DND-41 (cell line): ENCODE data around the gene CLSTN2.

Source experiments
- ATAC-seq: fragments of 200-7000 bp; cut with Tn5 transposase; 3 replicates; pipeline ENCODE4 v1.9.1; 2021; ENCODE audit warnings: low read depth; ENCODE audit not compliant: insufficient read depth
- DNase-seq: peaks from one replicate; pipeline ENCODE4 v3.0.0-alpha.2; 2020
- H2AFZ ChIP-seq: 2 replicates; pipeline ENCODE4 v1.6.0; 2012; ENCODE audit warnings: low read depth, low read length
- H3K27ac ChIP-seq: 2 replicates; pipeline ENCODE4 v1.5.1; 2012; ENCODE audit warnings: low read length, inconsistent platforms
- H3K27me3 ChIP-seq: fragments of 200-600 bp; sonication (generic); 2 replicates; pipeline ENCODE4 v1.6.0; 2012; ENCODE audit warnings: low read length, mild to moderate bottlenecking, inconsistent platforms; ENCODE audit not compliant: insufficient read depth, poor library complexity
- H3K36me3 ChIP-seq: 2 replicates; pipeline ENCODE4 v1.5.1; 2012; ENCODE audit warnings: low read length, inconsistent platforms; ENCODE audit not compliant: insufficient read depth
- H3K4me1 ChIP-seq: 2 replicates; pipeline ENCODE4 v1.5.1; 2012; ENCODE audit warnings: mild to moderate bottlenecking, low read length; ENCODE audit not compliant: insufficient read depth
- H3K4me2 ChIP-seq: 2 replicates; pipeline ENCODE4 v1.6.0; 2012; ENCODE audit warnings: mild to moderate bottlenecking, moderate library complexity, low read length, inconsistent platforms; ENCODE audit not compliant: insufficient read depth
- H3K4me3 ChIP-seq, 2 experiments: fragments of 200-600 bp in 1 of 2; shearing (Covaris generic) in 1 of 2; 2 replicates each; pipeline ENCODE4 v1.5.1; 2012 to 2016; ENCODE audit warnings: inconsistent platforms in 2 of 2, low read length in 2 of 2, mild to moderate bottlenecking in 2 of 2, low read depth in 1 of 2, moderate library complexity in 1 of 2
- H3K79me2 ChIP-seq: 2 replicates; pipeline ENCODE4 v1.6.0; 2012; ENCODE audit warnings: low read length, inconsistent platforms; ENCODE audit not compliant: insufficient read depth
- H3K9ac ChIP-seq: 2 replicates; pipeline ENCODE4 v1.6.0; 2012; ENCODE audit warnings: low read depth, mild to moderate bottlenecking, inconsistent platforms, low read length, moderate library complexity
- H3K9me3 ChIP-seq: 2 replicates; pipeline ENCODE4 v1.5.1; 2012; ENCODE audit warnings: low read length, moderate library complexity, mild to moderate bottlenecking, inconsistent platforms; ENCODE audit not compliant: insufficient read depth, severe bottlenecking
- H4K20me1 ChIP-seq: 2 replicates; pipeline ENCODE4 v1.6.0; 2012; ENCODE audit warnings: low read length; ENCODE audit not compliant: insufficient read depth
- EZH2 ChIP-seq: IDR thresholded peaks from 3 replicates; pipeline ENCODE4 v1.6.1; 2012; ENCODE audit warnings: borderline replicate concordance, low read depth, mild to moderate bottlenecking, moderate library complexity, low read length, inconsistent platforms; ENCODE audit not compliant: severe bottlenecking
- TF ChIP-seq, protein P1 (sequence below): IDR thresholded peaks from 2 replicates; pipeline ENCODE4 v1.5.1; 2012; ENCODE audit warnings: borderline replicate concordance, low read length, moderate library complexity, mild to moderate bottlenecking; ENCODE audit not compliant: poor library complexity, severe bottlenecking; ENCODE audit errors: extremely low read depth

The CLSTN2 gene

DNA sequence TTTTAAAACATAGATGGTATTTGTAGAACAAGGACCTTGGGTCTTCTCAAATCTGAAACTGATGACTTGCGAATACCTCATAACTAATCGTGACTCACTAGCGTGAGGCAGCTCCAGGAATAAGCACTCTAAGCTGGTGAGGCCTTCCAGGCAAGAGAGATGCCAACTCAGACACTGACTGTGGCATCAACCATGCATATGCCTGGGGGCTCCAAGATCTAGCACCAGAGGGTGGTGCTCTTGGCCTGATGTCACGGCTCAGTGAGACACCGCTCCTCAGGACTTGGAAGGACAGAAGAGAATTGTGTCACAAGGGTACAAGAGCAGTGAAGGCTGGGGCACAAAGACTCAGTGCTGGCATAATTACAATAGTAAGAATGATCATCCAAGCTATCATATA, 617.9 kb downstream of the CLSTN2 start:
- no peak overlapping the region for H3K27ac ChIP-seq
- DNase-seq (no peak), ATAC-seq (no peak)
- H4K20me1 ChIP-seq: no peaks in the 10 kb centered on the region
- no peaks in the 10 kb centered on the region for H3K79me2 ChIP-seq
- H2AFZ ChIP-seq: no peak overlapping the region
- H3K36me3 ChIP-seq: no peaks in the 10 kb centered on the region
- H3K27me3 ChIP-seq: peaks cover 12% of the 10 kb centered on the region
- TF ChIP-seq EZH2: no peak
- TF ChIP-seq, protein P1, sequence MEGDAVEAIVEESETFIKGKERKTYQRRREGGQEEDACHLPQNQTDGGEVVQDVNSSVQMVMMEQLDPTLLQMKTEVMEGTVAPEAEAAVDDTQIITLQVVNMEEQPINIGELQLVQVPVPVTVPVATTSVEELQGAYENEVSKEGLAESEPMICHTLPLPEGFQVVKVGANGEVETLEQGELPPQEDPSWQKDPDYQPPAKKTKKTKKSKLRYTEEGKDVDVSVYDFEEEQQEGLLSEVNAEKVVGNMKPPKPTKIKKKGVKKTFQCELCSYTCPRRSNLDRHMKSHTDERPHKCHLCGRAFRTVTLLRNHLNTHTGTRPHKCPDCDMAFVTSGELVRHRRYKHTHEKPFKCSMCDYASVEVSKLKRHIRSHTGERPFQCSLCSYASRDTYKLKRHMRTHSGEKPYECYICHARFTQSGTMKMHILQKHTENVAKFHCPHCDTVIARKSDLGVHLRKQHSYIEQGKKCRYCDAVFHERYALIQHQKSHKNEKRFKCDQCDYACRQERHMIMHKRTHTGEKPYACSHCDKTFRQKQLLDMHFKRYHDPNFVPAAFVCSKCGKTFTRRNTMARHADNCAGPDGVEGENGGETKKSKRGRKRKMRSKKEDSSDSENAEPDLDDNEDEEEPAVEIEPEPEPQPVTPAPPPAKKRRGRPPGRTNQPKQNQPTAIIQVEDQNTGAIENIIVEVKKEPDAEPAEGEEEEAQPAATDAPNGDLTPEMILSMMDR: no peak
- no peaks in the 10 kb centered on the region for H3K4me1 ChIP-seq
- H3K9me3 ChIP-seq: no peaks in the 10 kb centered on the region
- H3K4me3 ChIP-seq: no peak overlapping the region
- no peak overlapping the region for H3K9ac ChIP-seq
- H3K4me2 ChIP-seq: no peak overlapping the region

DNA sequence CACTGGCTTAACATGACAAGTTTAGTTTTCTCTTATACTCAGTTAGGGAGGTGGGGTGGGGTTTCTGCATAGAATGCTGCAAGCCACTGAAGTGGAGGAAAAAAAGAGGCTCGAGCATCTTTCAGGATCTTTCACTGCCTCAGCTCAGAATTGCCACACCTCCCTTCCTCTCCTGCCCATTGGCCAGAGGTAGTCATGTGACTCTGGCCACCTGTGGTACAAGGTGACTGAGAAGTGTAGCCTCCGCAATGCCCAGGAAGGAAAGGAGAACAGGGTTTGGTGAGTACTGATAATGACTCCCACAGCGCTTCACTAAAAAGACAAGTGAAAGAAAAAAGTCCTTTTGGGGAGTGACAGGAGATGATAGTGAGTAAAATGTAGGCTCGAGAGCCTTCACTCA, 618.6 kb downstream of the CLSTN2 start:
- Histone ChIP-seq H3K4me2 (no peak overlapping the region), H3K27me3 (peaks cover 12% of the 10 kb centered on the region), H3K79me2 (no peaks in the 10 kb centered on the region), H3K36me3 (no peaks in the 10 kb centered on the region), H4K20me1 (no peaks in the 10 kb centered on the region), H3K4me1 (no peaks in the 10 kb centered on the region), H3K27ac (no peak overlapping the region), H3K9me3 (no peaks in the 10 kb centered on the region), H2AFZ (no peak overlapping the region), H3K9ac (no peak overlapping the region), H3K4me3 (no peak overlapping the region)
- TF ChIP-seq, protein P1: no peak
- no peak for TF ChIP-seq EZH2
- DNase-seq: no peak
- no peak for ATAC-seq

DNA sequence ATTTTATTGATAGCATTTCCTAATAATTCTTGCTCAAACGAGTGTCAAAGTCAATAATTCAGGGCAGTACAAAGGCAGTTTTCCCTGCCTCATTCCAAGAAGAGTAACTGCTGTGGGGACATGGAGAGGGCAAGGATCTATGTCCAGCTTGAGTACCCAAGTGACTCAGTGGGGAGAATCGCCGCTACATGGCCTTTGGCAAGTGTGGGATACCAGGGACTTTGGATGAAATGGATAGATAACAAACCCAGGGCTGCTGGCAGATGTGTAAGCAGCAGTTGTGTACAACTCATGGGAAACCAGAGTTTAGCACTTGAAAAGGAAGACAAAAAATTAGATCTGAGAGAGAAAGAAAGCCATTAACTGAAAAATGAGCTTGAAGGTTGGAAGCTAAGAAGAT, 620.7 kb downstream of the CLSTN2 start:
- H3K79me2 ChIP-seq: no peaks in the 10 kb centered on the region
- no peak overlapping the region for H3K27ac ChIP-seq
- no peak overlapping the region for H3K9ac ChIP-seq
- no peak overlapping the region for H3K4me2 ChIP-seq
- TF ChIP-seq, protein P1: no peak
- TF ChIP-seq EZH2: no peak
- DNase-seq: no peak
- H4K20me1 ChIP-seq: no peaks in the 10 kb centered on the region
- no peaks in the 10 kb centered on the region for H3K9me3 ChIP-seq
- ATAC-seq: no peak
- H3K36me3 ChIP-seq: no peaks in the 10 kb centered on the region
- H3K4me1 ChIP-seq: no peaks in the 10 kb centered on the region
- no peak overlapping the region for H3K4me3 ChIP-seq
- peaks cover 12% of the 10 kb centered on the region for H3K27me3 ChIP-seq
- H2AFZ ChIP-seq: no peak overlapping the region

GRCh38 chr3:140557476-140557875, 622.5 kb downstream of the CLSTN2 start:
- H3K4me1 ChIP-seq: no peaks in the 10 kb centered on the region
- no peaks in the 10 kb centered on the region for H3K79me2 ChIP-seq
- peaks cover 12% of the 10 kb centered on the region for H3K27me3 ChIP-seq
- no peak for ATAC-seq
- no peak overlapping the region for H3K4me2 ChIP-seq
- no peak for DNase-seq
- H4K20me1 ChIP-seq: no peaks in the 10 kb centered on the region
- no peak overlapping the region for H3K27ac ChIP-seq
- no peak overlapping the region for H3K4me3 ChIP-seq
- no peak overlapping the region for H2AFZ ChIP-seq
- no peaks in the 10 kb centered on the region for H3K36me3 ChIP-seq
- H3K9ac ChIP-seq: no peak overlapping the region
- H3K9me3 ChIP-seq: no peaks in the 10 kb centered on the region
- TF ChIP-seq EZH2: no peak
- TF ChIP-seq, protein P1: no peak
